ENCODE measurements around the gene PNP. TPM values are rescaled to one million over a fixed set of nuclear protein-coding genes. Genes with fewer than 3 reads are reported as not detected.
"Not testable (repeated sequence)": the region's sequence is repeated elsewhere in the genome, so short reads cannot be mapped to it uniquely, and the experiment has no call there.

Gene PNP
- total RNA-seq, 2 experiments from 2014 or later: 135 to 141 TPM

DNA sequence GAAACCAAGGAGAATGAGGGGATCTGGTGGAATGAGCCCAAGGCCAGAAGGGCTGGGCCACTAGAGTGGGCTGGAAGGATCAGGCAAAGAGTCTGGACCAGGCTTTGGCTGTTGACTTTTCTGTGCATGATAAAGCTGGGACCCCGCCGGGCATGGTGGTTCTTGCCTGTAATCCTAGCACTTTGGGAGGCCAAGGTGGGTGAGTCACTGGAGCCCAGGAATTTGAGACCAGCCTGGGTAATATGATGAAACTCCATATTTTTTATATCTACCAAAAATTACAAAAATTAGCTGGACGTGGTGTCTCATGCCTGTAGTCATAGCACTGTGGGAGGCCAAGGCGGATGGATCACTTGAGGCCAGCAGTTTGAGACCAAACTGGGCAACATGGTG is 32.8 kb upstream of the PNP start:
- no peaks in the 10 kb centered on the region for H3K36me3 Mint-ChIP-seq
- POLR2A ChIA-PET: interaction anchor here (0.5 kb wide), 1 partner anchor 35 kb away, joined by 3 read pairs; no protein-coding TSS in a partner anchor
- H3K27me3 Mint-ChIP-seq: peaks cover 3% of the 10 kb centered on the region
- ATAC-seq (ENCODE audit: low read depth) (no peak), DNase-seq (no peak)
- H3K4me1 Mint-ChIP-seq: peaks cover 16% of the 10 kb centered on the region
- no peaks in the 10 kb centered on the region for H3K9me3 Mint-ChIP-seq
- no peak overlapping the region for H3K27ac Mint-ChIP-seq
- H3K4me3 Mint-ChIP-seq: no peak overlapping the region

DNA sequence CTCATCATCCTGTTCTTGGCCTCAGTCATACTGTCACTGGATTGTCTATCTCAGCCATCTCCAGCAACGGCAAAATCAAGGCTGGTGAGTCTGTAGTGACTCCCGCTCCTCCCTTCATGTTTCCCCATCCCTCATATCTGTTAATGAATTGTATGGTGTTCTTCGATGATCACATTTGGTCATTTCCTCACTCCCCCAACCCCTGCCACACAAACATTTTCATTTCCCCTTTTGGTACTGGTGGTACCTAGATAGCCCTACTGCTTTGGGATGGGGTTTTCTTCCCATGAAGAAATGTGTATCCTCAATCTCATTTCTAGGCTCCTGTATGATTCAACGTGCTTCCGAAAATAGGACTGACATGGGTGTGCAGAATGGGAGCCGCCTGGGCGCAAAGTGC is 30.5 kb upstream of the PNP start:
- peaks cover 25% of the 10 kb centered on the region for H3K4me1 Mint-ChIP-seq
- no peak for ATAC-seq (ENCODE audit: low read depth)
- no peak overlapping the region for H3K4me3 Mint-ChIP-seq
- peaks cover 8% of the 10 kb centered on the region for H3K36me3 Mint-ChIP-seq
- no peaks in the 10 kb centered on the region for H3K9me3 Mint-ChIP-seq
- DNase-seq: no peak
- H3K27me3 Mint-ChIP-seq: no peaks in the 10 kb centered on the region
- no peak overlapping the region for H3K27ac Mint-ChIP-seq
- POLR2A ChIA-PET: interaction anchor here (0.8 kb wide), 1 partner anchor 16 kb away, joined by 3 read pairs; the partner anchor contains the start of genes APEX1 and OSGEP

DNA sequence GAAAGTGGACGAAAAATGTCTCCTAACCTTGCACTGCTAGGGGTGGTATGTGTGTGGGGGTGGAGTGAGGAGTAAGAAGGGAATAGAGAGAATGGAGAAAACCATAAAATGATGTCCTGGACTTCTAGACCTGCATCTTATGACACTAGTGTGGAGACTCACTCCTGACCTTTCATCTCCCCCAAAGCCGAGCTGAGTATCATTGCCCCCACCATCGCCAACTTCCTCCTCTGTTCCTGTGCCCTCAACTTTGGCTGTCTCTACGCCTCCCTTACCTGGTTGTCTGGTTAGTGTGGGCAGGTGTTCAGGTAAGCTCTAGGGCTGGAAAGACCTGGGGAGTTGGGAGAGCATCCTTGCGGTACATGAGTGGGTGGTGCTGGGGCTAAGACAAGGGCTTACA is 28.7 kb upstream of the PNP start:
- Mint-ChIP-seq H3K9me3 (no peaks in the 10 kb centered on the region), H3K4me1 (peaks cover 25% of the 10 kb centered on the region), H3K27me3 (no peaks in the 10 kb centered on the region), H3K4me3 (peak overlapping the region; percentile 82), H3K27ac (peak overlapping the region; percentile 92), H3K36me3 (peaks cover 8% of the 10 kb centered on the region)
- DNase-seq (no peak), ATAC-seq (ENCODE audit: low read depth) (no peak)
- POLR2A ChIA-PET: interaction anchor here (0.9 to 3.1 kb wide), 5 partner anchors 11 to 29 kb away, joined by 3 to 18 read pairs (median 4); partner anchors contain the start of genes APEX1, OSGEP and PIP4P1

DNA sequence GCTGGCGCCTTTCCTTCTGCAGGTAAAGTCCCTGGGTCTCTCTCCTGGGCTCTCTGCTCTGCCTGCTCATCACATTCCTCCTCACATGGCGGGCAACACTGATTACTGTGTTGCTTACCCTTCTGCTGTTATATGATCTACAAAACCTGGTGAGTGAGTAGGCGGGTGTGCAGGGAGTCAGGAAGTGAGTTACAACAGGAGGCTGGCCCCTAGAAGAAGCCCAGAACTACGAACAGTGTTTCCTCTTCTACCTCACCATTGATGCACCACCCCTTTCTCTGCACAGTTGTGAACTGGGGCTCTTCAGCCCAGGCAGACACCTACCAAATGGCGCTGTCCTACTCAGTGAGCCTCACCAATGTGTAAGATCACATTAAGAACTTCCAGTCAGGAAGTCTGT is 28.3 kb upstream of the PNP start:
- no peaks in the 10 kb centered on the region for H3K9me3 Mint-ChIP-seq
- peak overlapping the region; percentile 82 for H3K4me3 Mint-ChIP-seq
- peaks cover 8% of the 10 kb centered on the region for H3K36me3 Mint-ChIP-seq
- peaks cover 25% of the 10 kb centered on the region for H3K4me1 Mint-ChIP-seq
- POLR2A ChIA-PET: interaction anchor here (0.5 to 3.1 kb wide), 6 partner anchors 11 to 25 kb away, joined by 3 to 18 read pairs (median 4); partner anchors contain the start of genes APEX1, OSGEP and PIP4P1
- H3K27me3 Mint-ChIP-seq: no peaks in the 10 kb centered on the region
- H3K27ac Mint-ChIP-seq: peak overlapping the region; percentile 92
- DNase-seq: peak; percentile 49
- peak; percentile 99 for ATAC-seq (ENCODE audit: low read depth)

DNA sequence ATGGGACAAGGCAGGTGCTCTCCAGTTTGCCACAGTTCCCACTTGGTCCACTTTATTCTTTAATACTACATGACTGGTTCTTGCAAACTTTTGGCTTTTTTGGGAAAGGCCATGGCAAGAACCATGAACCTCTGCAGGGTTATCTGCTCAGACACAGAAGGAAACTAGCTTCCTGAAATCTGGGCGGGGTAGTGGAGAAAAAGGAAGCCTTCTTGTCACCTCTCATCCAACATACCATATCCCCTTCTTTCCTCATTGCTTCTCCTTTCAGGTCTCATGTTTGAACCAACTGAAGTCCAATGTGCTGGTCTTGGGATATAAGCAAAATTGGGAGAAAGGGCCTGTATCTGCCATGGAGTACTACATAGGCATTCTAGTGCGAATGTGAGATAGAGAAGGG is 27.7 kb upstream of the PNP start:
- Mint-ChIP-seq H3K27me3 (no peaks in the 10 kb centered on the region), H3K4me3 (peak overlapping the region; percentile 82), H3K36me3 (peaks cover 8% of the 10 kb centered on the region), H3K27ac (peak overlapping the region; percentile 92), H3K4me1 (peaks cover 25% of the 10 kb centered on the region), H3K9me3 (no peaks in the 10 kb centered on the region)
- DNase-seq (no peak), ATAC-seq (ENCODE audit: low read depth) (no peak)
- POLR2A ChIA-PET: interaction anchor here (0.5 to 3.1 kb wide), 5 partner anchors 11 to 28 kb away, joined by 3 to 18 read pairs (median 4); partner anchors contain the start of genes APEX1, OSGEP and PNP

DNA sequence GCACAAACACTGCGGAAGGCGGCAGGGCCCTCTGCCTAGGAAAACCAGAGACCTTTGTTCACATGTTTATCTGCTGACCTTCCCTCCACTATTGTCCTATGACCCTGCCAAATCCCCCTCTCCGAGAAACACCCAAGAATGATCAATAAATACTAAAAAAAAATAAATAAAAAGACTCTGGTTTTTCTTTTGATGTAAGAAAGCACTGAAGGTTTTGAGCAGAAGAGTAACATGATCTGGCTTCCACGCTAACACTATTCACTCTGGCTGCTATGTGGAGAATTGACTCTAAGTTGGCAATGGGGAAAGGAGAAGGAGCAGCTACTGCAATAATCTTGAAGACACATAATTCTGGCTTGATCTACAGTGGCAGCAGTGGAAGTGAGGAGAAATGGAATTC is 25.6 kb upstream of the PNP start:
- H3K27ac Mint-ChIP-seq; ATAC-seq (ENCODE audit: low read depth); H3K27me3 Mint-ChIP-seq; H3K9me3 Mint-ChIP-seq; DNase-seq; H3K4me3 Mint-ChIP-seq: not testable (repeated sequence)
- Mint-ChIP-seq H3K4me1 (peaks cover 22% of the 10 kb centered on the region), H3K36me3 (peaks cover 21% of the 10 kb centered on the region)
- POLR2A ChIA-PET: interaction anchor here (1.1 kb wide), 1 partner anchor 11 kb away, joined by 4 read pairs; the partner anchor contains the start of genes APEX1 and OSGEP

DNA sequence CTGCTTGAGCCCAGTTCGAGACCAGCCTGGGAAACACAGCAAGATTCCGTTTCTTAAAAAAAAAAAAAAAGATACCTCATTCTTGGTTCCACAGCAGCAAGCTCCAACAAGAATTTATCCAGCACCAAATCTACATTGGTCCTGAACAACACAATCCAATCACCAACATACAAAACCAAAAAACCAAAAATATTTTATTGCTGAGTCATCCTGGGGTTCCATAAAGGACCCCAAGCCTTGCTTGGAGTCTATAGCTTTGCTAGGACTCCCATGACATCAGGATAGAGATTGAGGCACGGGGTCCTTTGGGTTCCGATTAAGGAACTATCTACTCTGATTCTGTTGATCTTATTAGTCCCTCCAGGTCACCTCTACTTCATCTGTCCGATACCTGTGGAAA is 22.3 kb upstream of the PNP start:
- Mint-ChIP-seq H3K27ac (no peak overlapping the region), H3K36me3 (peaks cover 27% of the 10 kb centered on the region), H3K4me1 (peaks cover 5% of the 10 kb centered on the region), H3K4me3 (no peak overlapping the region), H3K9me3 (no peaks in the 10 kb centered on the region), H3K27me3 (no peaks in the 10 kb centered on the region)
- POLR2A ChIA-PET: no interaction called here
- no peak for ATAC-seq (ENCODE audit: low read depth)
- no peak for DNase-seq

DNA sequence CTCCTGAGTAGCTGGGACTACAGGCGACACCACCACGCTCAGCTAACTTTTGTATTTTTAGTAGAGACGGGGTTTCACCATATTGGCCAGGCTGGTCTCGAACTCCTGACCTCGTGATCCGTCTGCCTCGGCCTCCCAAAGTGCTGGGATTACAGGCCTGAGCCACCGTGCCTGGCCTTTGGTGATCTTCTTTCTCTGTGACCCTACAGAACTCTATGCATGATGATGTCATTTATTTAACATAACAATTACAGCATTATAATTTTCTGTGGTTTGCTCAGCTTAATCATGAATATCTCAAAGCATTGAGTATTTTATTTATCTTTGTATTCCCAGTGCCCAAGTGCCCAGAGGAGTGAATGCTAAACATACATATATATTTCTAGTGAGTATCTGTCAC is 16.4 kb upstream of the PNP start:
- H3K4me3 Mint-ChIP-seq; H3K4me1 Mint-ChIP-seq; H3K27ac Mint-ChIP-seq; DNase-seq; H3K9me3 Mint-ChIP-seq; ATAC-seq (ENCODE audit: low read depth); H3K27me3 Mint-ChIP-seq: not testable (repeated sequence)
- peaks cover 17% of the 10 kb centered on the region for H3K36me3 Mint-ChIP-seq
- POLR2A ChIA-PET: interaction anchor here (0.7 to 3.4 kb wide), 3 partner anchors 12 to 24 kb away, joined by 3 to 35 read pairs (median 5); partner anchors contain the start of gene PNP

DNA sequence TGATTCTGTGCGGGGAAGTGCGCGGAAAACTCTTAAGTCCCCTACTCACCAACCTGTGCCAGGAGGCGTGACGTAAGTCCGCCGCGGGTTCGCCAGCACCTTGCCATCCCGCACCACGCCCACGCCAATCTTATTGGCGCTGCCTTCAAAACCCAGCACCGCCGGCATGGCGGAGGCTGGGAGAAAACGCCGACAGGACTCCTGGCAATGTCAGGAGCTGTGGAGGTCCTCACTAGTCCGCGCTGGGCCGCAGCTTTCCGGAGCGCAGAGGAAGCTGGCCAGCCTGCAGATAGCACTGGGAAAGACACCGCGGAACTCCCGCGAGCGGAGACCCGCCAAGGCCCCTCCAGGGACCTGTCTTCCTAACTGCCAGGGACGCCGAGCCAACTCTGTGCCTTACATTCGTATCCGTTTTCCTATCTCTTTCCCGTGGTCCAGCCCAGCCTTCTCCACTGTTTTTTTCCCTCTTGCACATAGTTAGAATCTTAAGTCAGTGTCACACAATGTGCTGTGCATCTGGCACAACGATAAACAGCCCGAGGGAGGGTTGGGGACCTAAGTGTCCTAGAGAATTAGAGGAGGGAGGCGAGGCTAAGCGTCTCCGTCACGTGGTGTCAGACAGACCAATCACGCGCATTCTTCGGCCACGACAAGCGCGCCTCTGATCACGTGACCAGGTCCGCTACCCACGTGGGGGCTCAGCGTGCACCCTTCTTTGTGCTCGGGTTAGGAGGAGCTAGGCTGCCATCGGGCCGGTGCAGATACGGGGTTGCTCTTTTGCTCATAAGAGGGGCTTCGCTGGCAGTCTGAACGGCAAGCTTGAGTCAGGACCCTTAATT is 14.5 kb upstream of the PNP start, which contains the start of the genes APEX1 and OSGEP:
Gene APEX1, plus strand, starts transcription at position 711 of the 839 bp plus-strand sequence. CDS start 420 bp downstream, outside the sequence.
Gene OSGEP, minus strand, starts transcription at position 297 of the 839 bp plus-strand sequence. Its CDS starts 129 bp downstream, at position 168.
- POLR2A ChIA-PET: interaction anchor here (1.0 to 3.6 kb wide), 15 partner anchors 9 to 227 kb away, joined by 3 to 36 read pairs (median 7); partner anchors contain the start of genes PARP2, PNP and TEP1
- Mint-ChIP-seq H3K4me1 (peaks cover 19% of the 10 kb centered on the region), H3K27ac (no peak within 1 kb of the TSS), H3K9me3 (no peaks in the 10 kb centered on the region), H3K36me3 (peaks cover 18% of the 10 kb centered on the region), H3K4me3 (peak within 1 kb of the TSS; percentile 41), H3K27me3 (no peaks in the 10 kb centered on the region)
- peak; percentile 90 for ATAC-seq (ENCODE audit: low read depth)
- peak; percentile 90 for DNase-seq

DNA sequence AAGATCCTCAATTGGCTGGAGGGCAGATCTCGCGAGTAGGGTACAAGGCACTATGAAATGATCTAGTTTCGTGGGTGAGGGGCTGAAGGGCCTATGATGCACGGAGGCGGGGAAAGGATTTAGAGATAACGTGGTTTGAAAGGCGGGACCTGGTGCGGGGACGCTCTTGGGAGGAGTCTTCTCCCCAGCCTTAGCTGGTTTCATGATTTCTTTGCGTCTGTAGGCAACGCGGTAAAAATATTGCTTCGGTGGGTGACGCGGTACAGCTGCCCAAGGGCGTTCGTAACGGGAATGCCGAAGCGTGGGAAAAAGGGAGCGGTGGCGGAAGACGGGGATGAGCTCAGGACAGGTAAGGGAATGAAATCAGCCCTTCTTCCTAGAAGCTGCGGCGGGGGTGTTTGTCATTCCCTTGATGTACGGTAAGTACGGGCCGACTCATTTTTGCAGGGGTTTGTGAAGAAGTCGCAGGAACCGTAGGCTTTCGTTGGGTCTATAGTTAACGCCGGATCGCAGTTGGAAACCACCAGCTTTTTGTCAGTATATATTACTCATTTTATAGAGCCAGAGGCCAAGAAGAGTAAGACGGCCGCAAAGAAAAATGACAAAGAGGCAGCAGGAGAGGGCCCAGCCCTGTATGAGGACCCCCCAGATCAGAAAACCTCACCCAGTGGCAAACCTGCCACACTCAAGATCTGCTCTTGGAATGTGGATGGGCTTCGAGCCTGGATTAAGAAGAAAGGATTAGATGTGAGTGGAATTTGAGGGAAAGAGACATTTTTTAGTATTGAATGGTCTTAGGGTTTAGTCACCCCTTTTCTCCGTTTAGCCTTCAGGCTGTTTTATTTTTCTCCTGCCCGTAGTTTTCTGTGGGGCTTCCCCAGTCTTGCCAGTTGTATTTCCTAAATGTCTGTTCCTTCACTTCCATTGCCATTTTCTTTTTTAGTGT is 13.6 kb upstream of the PNP start:
- POLR2A ChIA-PET: interaction anchor here (1.0 to 3.6 kb wide), 16 partner anchors 8 to 226 kb away, joined by 3 to 36 read pairs (median 6); partner anchors contain the start of genes PARP2, PNP and TEP1
- DNase-seq (no peak), ATAC-seq (ENCODE audit: low read depth) (peak; percentile 65)
- no peak overlapping the region for H3K4me3 Mint-ChIP-seq
- peaks cover 27% of the 10 kb centered on the region for H3K4me1 Mint-ChIP-seq
- no peaks in the 10 kb centered on the region for H3K9me3 Mint-ChIP-seq
- peaks cover 23% of the 10 kb centered on the region for H3K36me3 Mint-ChIP-seq
- H3K27ac Mint-ChIP-seq: no peak overlapping the region
- no peaks in the 10 kb centered on the region for H3K27me3 Mint-ChIP-seq

DNA sequence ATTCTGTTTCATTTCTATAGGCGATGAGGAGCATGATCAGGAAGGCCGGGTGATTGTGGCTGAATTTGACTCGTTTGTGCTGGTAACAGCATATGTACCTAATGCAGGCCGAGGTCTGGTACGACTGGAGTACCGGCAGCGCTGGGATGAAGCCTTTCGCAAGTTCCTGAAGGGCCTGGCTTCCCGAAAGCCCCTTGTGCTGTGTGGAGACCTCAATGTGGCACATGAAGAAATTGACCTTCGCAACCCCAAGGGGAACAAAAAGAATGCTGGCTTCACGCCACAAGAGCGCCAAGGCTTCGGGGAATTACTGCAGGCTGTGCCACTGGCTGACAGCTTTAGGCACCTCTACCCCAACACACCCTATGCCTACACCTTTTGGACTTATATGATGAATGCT is 12.2 kb upstream of the PNP start:
- Mint-ChIP-seq H3K4me3 (no peak overlapping the region), H3K27ac (peak overlapping the region; percentile 21), H3K27me3 (no peaks in the 10 kb centered on the region), H3K36me3 (peaks cover 22% of the 10 kb centered on the region), H3K4me1 (peaks cover 29% of the 10 kb centered on the region), H3K9me3 (no peaks in the 10 kb centered on the region)
- ATAC-seq (ENCODE audit: low read depth) (no peak), DNase-seq (no peak)
- POLR2A ChIA-PET: interaction anchor here (2.3 to 3.6 kb wide), 3 partner anchors 13 to 114 kb away, joined by 18 to 36 read pairs (median 22); partner anchors contain the start of genes PARP2 and PNP

DNA sequence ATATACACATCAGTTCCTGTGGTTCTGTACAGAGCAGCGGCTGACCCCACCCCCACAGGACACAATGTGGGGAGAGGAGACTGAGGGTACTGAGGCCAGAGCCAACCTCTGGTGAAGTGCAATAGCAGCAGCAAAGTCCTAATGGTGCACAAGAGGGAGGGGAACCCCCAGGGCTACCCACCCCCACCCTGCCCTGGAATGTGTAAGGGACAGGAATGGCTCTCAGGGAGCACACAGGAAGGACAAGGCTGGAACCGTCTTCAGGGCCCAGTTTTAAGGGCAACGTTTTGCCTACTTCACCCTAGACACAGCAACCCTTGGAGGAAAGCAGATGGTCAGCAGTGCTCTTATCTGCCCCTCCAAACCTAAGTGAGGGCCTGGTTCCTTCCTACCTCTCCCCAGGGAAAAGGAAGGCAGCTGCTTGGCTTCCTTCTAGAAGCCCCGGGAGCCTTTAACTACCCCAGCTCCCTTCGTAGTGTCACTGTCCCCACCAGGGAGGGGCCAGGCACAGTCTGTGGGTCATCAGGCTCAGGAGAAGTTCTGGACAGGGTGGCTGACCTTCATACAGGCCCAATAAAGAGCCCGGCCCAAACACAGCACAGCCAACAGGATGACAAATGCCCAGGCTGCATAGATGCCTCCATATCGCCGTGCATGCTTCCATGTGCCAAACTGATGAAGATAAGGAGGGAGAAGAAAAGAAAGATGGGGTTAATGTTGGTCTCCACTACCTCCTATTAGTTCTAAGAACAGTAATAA is 11.0 kb upstream of the PNP start:
- peaks cover 26% of the 10 kb centered on the region for H3K4me1 Mint-ChIP-seq
- H3K4me3 Mint-ChIP-seq: no peak overlapping the region
- POLR2A ChIA-PET: no interaction called here
- H3K9me3 Mint-ChIP-seq: no peaks in the 10 kb centered on the region
- no peaks in the 10 kb centered on the region for H3K27me3 Mint-ChIP-seq
- H3K27ac Mint-ChIP-seq: peak overlapping the region; percentile 20
- peaks cover 18% of the 10 kb centered on the region for H3K36me3 Mint-ChIP-seq
- DNase-seq (no peak), ATAC-seq (ENCODE audit: low read depth) (no peak)
